CD4-positive, alpha-beta T cell (primary cell): Measurements from ENCODE around the gene MED12L. TPM values are rescaled to one million over a fixed set of nuclear protein-coding genes. Genes with fewer than 3 reads are reported as not detected.

Experiments
- ATAC-seq: fragments of 200-7000 bp; cut with Tn5 transposase; one replicate; pipeline ENCODE4 v1.10.0; 2022; ENCODE audit warnings: mild to moderate bottlenecking; ENCODE audit not compliant: poor library complexity
- CTCF ChIA-PET: fragments of 350-600 bp; sonication (Branson Sonifier 250); formaldehyde crosslinking; loops from one replicate; lab custom pipeline; 2021; ENCODE audit warnings: antibody characterized with exemption, inconsistent platforms; lab: Charles Lee
- POLR2A ChIA-PET: fragments of 350-600 bp; sonication (Branson Sonifier 250); formaldehyde crosslinking; loops from one replicate; lab custom pipeline; 2021; ENCODE audit warnings: antibody characterized with exemption, inconsistent platforms; lab: Charles Lee
- DNase-seq, 14 experiments: peaks; one replicate each; pipeline ENCODE4 v3.0.0-alpha.2; 2013 to 2020; ENCODE audit warnings: mixed read lengths in 2 of 14
- H3K27ac ChIP-seq, 2 donors: one replicate each; pipeline versions ENCODE4 v1.5.1 to v1.7.0; 2013; ENCODE audit warnings: low read length in 2 of 2, low read depth in 1 of 2, mild to moderate bottlenecking in 1 of 2
- H3K27me3 ChIP-seq, 2 experiments: 1 replicate in 1 of 2; 2 replicates in 1 of 2; pipeline versions ENCODE4 v1.6.1 to v1.7.0; 2013; ENCODE audit warnings: low read length in 2 of 2, control low read depth in 1 of 2, mild to moderate bottlenecking in 1 of 2, moderate library complexity in 1 of 2; ENCODE audit not compliant: insufficient read depth in 2 of 2, control insufficient read depth in 1 of 2
- H3K36me3 ChIP-seq: one replicate; pipeline ENCODE4 v1.6.1; 2013; ENCODE audit warnings: low read length, control low read depth; ENCODE audit not compliant: insufficient read depth
- H3K4me1 ChIP-seq: one replicate; pipeline ENCODE4 v1.6.1; 2013; ENCODE audit warnings: low read length, control low read depth; ENCODE audit not compliant: insufficient read depth
- H3K4me3 ChIP-seq: one replicate; pipeline ENCODE4 v1.5.1; 2013; ENCODE audit warnings: mild to moderate bottlenecking, low read length, moderate library complexity
- H3K9me3 ChIP-seq, 2 experiments: 1 replicate in 1 of 2; 2 replicates in 1 of 2; pipeline versions ENCODE4 v1.6.1 to v1.7.0; 2013; ENCODE audit warnings: low read length in 2 of 2, mild to moderate bottlenecking in 2 of 2, control low read depth in 1 of 2, moderate library complexity in 1 of 2; ENCODE audit not compliant: control insufficient read depth in 1 of 2, insufficient read depth in 1 of 2
- H3K27ac Mint-ChIP-seq: one replicate; pipeline ENCODE4 v1.8.0; 2020; ENCODE audit warnings: mixed read lengths
- H3K27me3 Mint-ChIP-seq: one replicate; pipeline ENCODE4 v1.8.0; 2021; ENCODE audit warnings: mixed read lengths
- H3K36me3 Mint-ChIP-seq: one replicate; pipeline ENCODE4 v1.8.0; 2021; ENCODE audit warnings: low read depth, mixed read lengths
- H3K4me1 Mint-ChIP-seq: one replicate; pipeline ENCODE4 v1.8.0; 2021; ENCODE audit warnings: low read depth, mixed read lengths
- H3K4me3 Mint-ChIP-seq: one replicate; pipeline ENCODE4 v1.8.0; 2020; ENCODE audit warnings: mild to moderate bottlenecking, mixed read lengths
- H3K9me3 Mint-ChIP-seq: one replicate; pipeline ENCODE4 v1.8.0; 2020; ENCODE audit warnings: mixed read lengths
- CTCF ChIP-seq: fragments of 200-600 bp; IDR thresholded peaks from one replicate; pipeline ENCODE4 v1.8.0; 2022; ENCODE audit warnings: antibody characterized with exemption, mild to moderate bottlenecking
- intact Hi-C, 2 experiments: fragments of 100-400 bp; cut with DNase I in 1 of 2; cut with micrococcal nuclease in 1 of 2; formaldehyde crosslinking; loops; one replicate each; pipeline versions ENCODE4 v1.15.1 to v1.9.0; 2023 to 2025; cut with DNase I, micrococcal nuclease
- total RNA-seq, 174 experiments: library from RNA in 2 of 174; stranded (reverse) in 2 of 174; gene quantifications; one replicate each; pipeline ENCODE4 v1.2.3 and lab custom pipeline; 2021 to 2026

The MED12L gene
- total RNA-seq, 2 experiments from 2014 or later, result 0.39 to 0.49 TPM

- no peak for TF ChIP-seq CTCF
- Histone ChIP-seq H3K36me3 (peaks cover 16% of the 10 kb centered on the region), H3K27ac (peak overlapping the region; percentile 63 to 78), H3K4me1 (peaks cover 29% of the 10 kb centered on the region), H3K4me3 (peak overlapping the region; percentile 61), H3K9me3 (peaks cover 0 to 6% of the 10 kb centered on the region in 2 experiments), H3K27me3 (no peaks in the 10 kb centered on the region)
- POLR2A ChIA-PET, result interaction anchor here (0.6 to 9.0 kb wide), 11 partner anchors 9 to 438 kb away, joined by 3 to 84 read pairs (median 4); partner anchors contain the start of genes P2RY14 and SIAH2
- Mint-ChIP-seq H3K4me1 (peaks cover 73% of the 10 kb centered on the region), H3K27ac (peak overlapping the region; percentile 85), H3K9me3 (no peaks in the 10 kb centered on the region), H3K27me3 (no peaks in the 10 kb centered on the region), H3K4me3 (peak overlapping the region; percentile 68), H3K36me3 (peaks cover 46% of the 10 kb centered on the region)
- no peak for ATAC-seq
- CTCF ChIA-PET, result interaction anchor here (1.4 to 2.4 kb wide), 2 partner anchors 33 to 83 kb away, joined by 3 to 15 read pairs; no protein-coding TSS in a partner anchor
- intact Hi-C loops, result loop anchor here in 1 of 2 experiments (5.0 kb wide), 1 partner anchor 789 kb away; no protein-coding TSS in a partner anchor
- peak in 3 of 14 experiments; percentile 51 to 52 (median 52) for DNase-seq
Measured at GRCh38 chr3:151201051-151201730, 115.7 kb downstream of the MED12L start.

GRCh38 chr3:151203051-151203420 lies 117.6 kb downstream of the MED12L start, which contains the start of gene GPR171:
TSS of gene GPR171 (minus strand) at chr3:151203216. CDS start at chr3:151199386, 3,830 bp downstream.
- Histone ChIP-seq H3K27ac (peak within 1 kb of the TSS; percentile 63 to 78), H3K9me3 (no peaks in the 10 kb centered on the region), H3K36me3 (peaks cover 11% of the 10 kb centered on the region), H3K4me1 (peaks cover 38% of the 10 kb centered on the region), H3K4me3 (peak within 1 kb of the TSS; percentile 61), H3K27me3 (no peaks in the 10 kb centered on the region)
- intact Hi-C loops, result loop anchor here in 1 of 2 experiments (2.0 to 5.0 kb wide), 2 partner anchors 32 to 791 kb away; no protein-coding TSS in a partner anchor
- Mint-ChIP-seq H3K9me3 (no peaks in the 10 kb centered on the region), H3K4me3 (peak within 1 kb of the TSS; percentile 68), H3K36me3 (peaks cover 41% of the 10 kb centered on the region), H3K27ac (peak within 1 kb of the TSS; percentile 85), H3K27me3 (no peaks in the 10 kb centered on the region), H3K4me1 (peaks cover 78% of the 10 kb centered on the region)
- ChIA-PET POLR2A (interaction anchor here (0.6 to 9.0 kb wide), 13 partner anchors 8 to 1958 kb away, joined by 3 to 84 read pairs (median 4); partner anchors contain the start of genes P2RY14, RAP2B and SIAH2), CTCF (interaction anchor here (0.6 kb wide), 1 partner anchor 1256 kb away, joined by 3 read pairs; no protein-coding TSS in a partner anchor)
- TF ChIP-seq CTCF, result no peak
- ATAC-seq, result peak; percentile 88
- peak; percentile 42 to 89 (median 60) for DNase-seq

- no peak for TF ChIP-seq CTCF
- H3K27me3 Mint-ChIP-seq, result no peaks in the 10 kb centered on the region
- ChIA-PET CTCF (interaction anchor here (0.6 to 1.1 kb wide), 3 partner anchors 20 to 1979 kb away, joined by 3 read pairs; no protein-coding TSS in a partner anchor), POLR2A (interaction anchor here (0.6 to 1.6 kb wide), 5 partner anchors 13 to 667 kb away, joined by 3 read pairs; no protein-coding TSS in a partner anchor)
- no peaks in the 10 kb centered on the region for H3K9me3 ChIP-seq
- peak overlapping the region; percentile 3 for H3K4me3 ChIP-seq
- H3K4me1 ChIP-seq, result peaks cover 35% of the 10 kb centered on the region
- H3K27ac ChIP-seq, result peak overlapping the region; percentile 48 to 53
- H3K36me3 Mint-ChIP-seq, result peaks cover 25% of the 10 kb centered on the region
- H3K27me3 ChIP-seq, result no peaks in the 10 kb centered on the region
- H3K4me3 Mint-ChIP-seq, result peak overlapping the region; percentile 62
- peaks cover 81% of the 10 kb centered on the region for H3K4me1 Mint-ChIP-seq
- H3K9me3 Mint-ChIP-seq, result no peaks in the 10 kb centered on the region
- intact Hi-C loops, result loop anchor here in 1 of 2 experiments (5.0 kb wide), 1 partner anchor 792 kb away; no protein-coding TSS in a partner anchor
- peak overlapping the region; percentile 83 for H3K27ac Mint-ChIP-seq
- H3K36me3 ChIP-seq, result no peaks in the 10 kb centered on the region
- DNase-seq (peak in 1 of 14 experiments; percentile 72), ATAC-seq (no peak)
Measured at GRCh38 chr3:151204530-151205402, 119.3 kb downstream of the MED12L start.
